NCI-H2107 (cell line): Measurements from ENCODE around the gene DOCK3.
"Not testable (repeated sequence)": the region's sequence is repeated elsewhere in the genome, so short reads cannot be mapped to it uniquely, and the experiment has no call there.

Experiments used
- DNase-seq: peaks from one replicate; lab custom pipeline; 2025; lab: John Stamatoyannopoulos, UW

DOCK3 gene

DNA sequence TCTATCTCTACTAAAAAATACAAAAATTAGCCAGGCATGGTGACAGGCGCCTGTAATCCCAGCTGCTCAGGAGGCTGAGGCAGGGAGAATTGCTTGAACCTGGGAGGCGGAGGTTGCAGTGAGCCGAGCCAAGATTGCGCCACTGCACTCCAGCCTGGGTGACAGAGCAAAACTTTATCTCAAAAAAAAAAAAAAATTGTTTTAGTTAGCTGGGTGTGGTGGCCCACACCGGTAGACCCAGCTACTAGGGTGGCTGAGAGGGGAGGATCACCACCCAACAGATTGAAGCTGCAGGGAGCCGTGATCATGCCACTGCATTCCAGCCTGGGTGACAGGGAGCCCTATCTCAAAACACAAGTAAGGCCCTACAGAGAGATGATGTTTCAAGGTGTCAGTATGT lies 712.6 kb downstream of the DOCK3 start:
- not testable (repeated sequence) for DNase-seq

DNA sequence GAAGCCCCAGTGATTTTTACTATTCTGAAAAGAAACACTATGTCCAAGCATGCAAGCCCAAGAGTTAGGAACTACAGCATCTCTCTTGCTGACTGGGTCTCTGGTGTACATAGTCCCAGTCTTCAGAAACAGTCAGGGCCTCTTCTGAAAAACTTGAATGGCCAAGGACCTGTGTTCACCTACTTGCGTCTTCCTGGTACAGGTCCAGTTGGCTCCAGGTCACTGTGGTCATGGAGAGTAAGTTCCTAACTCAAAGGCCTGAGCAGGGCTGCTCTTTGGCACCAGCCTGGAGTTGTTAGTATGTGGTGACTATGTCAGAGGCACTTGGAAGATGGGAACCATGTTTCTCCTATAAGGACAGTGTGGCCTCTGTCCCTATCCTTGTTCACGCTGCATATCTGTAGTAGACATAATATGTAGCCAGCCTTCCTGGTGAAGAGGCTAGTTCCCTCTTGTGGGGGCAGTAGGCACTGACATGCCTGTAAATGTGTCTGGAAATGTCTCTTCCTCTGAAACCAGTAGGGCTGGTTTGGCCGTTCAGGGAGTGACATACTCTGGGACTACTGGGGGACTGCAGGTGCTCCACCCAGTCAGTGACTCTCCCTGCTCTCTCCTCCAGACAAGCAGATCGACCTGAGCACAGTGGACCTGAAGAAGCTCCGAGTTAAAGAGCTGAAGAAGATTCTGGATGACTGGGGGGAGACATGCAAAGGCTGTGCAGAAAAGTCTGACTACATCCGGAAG lies 713.7 kb downstream of the DOCK3 start:
- no peak for DNase-seq

- no peak for DNase-seq
Measured at GRCh38 chr3:51389423-51390183, 714.9 kb downstream of the DOCK3 start.

- no peak for DNase-seq
Measured at GRCh38 chr3:51390246-51391074, 715.7 kb downstream of the DOCK3 start.

GRCh38 chr3:51391075-51391565 lies 716.4 kb downstream of the DOCK3 start, which contains the start of gene RBM15B:
Gene RBM15B, plus strand, starts transcription at chr3:51391285. Its CDS starts 115 bp downstream, at chr3:51391400.
- DNase-seq: peak; percentile 74

DNA sequence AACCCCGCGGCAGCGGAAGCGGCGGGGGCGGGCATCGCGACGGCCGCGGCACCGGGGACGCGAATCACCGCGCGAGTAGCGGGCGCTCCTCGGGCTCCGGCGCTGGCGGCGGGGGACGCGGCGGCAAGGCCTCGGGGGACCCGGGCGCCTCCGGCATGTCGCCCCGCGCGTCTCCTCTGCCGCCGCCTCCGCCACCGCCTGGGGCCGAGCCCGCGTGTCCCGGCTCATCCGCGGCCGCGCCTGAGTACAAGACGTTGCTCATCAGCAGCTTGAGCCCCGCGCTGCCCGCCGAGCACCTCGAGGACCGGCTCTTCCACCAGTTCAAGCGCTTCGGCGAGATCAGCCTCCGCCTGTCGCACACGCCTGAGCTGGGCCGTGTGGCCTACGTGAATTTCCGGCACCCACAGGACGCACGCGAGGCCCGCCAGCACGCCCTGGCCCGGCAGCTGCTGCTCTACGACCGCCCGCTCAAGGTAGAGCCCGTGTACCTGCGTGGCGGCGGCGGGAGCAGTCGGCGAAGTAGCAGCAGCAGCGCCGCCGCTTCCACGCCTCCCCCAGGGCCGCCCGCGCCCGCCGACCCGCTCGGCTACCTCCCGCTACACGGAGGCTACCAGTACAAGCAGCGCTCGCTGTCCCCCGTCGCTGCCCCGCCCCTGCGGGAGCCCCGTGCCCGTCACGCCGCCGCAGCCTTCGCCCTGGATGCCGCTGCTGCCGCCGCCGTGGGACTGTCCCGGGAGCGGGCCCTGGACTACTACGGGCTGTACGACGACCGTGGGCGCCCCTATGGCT lies 717.0 kb downstream of the DOCK3 start:
- DNase-seq: no peak

- DNase-seq: no peak
Measured at GRCh38 chr3:51392355-51393133, 717.8 kb downstream of the DOCK3 start.

DNA sequence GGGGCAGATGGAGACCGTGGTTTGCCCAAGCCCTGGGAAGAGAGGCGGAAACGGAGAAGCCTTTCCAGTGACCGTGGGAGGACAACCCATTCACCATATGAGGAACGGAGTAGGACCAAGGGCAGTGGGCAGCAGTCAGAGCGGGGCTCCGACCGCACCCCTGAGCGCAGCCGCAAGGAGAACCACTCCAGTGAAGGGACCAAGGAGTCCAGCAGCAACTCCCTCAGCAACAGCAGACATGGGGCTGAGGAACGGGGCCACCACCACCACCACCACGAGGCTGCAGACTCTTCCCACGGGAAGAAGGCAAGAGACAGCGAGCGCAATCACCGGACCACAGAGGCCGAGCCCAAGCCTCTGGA lies 718.4 kb downstream of the DOCK3 start:
- no peak for DNase-seq

GRCh38 chr3:51393564-51393963 lies 718.8 kb downstream of the DOCK3 start:
- no peak for DNase-seq

- no peak for DNase-seq
Measured at GRCh38 chr3:51394541-51394940, 719.8 kb downstream of the DOCK3 start.

GRCh38 chr3:51395493-51396213 lies 720.9 kb downstream of the DOCK3 start:
- no peak for DNase-seq

- DNase-seq: no peak
Measured at GRCh38 chr3:51396401-51396800, 721.7 kb downstream of the DOCK3 start.

DNA sequence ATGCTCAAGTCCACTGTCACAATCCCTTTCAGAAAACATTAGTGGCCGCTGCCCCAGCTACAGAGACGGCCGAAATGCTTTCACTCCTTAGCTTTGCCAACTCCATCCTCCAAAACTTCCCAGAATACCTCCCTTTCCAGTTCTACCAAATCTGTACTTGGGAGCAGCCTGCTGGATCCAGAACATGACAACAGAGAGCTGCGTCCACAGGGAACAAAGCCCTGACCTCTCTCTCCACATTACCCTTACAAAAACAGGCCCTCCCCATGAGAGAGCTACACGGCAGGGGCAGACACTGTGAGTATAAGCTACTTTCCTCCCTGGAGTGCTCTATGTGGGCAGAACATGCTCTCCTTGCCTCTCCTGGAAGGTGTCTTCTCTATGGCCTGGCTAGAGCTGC lies 722.7 kb downstream of the DOCK3 start:
- DNase-seq: no peak

- DNase-seq: no peak
Measured at GRCh38 chr3:51398595-51399310, 724.0 kb downstream of the DOCK3 start.

GRCh38 chr3:51400166-51400565 lies 725.4 kb downstream of the DOCK3 start:
- DNase-seq: no peak

- DNase-seq: no peak
Measured at GRCh38 chr3:51401735-51402134, 727.0 kb downstream of the DOCK3 start.

DNA sequence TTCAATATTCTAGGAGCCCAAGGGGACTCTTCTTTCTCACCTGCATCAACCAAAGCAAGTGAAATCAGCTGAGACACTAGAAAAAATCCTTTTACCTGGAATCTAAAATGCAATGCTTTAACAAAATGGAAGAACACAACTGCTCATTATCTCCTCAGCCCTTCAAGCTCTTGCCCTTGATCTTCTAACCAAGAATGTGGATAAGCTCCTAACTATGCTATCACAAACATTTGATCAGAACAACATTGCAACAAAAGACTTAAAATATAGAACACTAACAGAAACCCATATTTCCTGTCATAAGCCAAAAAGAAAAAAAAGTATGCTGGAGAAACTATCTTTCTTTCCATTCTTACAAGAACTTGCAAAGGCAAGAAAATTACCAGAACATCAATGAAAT lies 728.9 kb downstream of the DOCK3 start:
- no peak for DNase-seq

- DNase-seq: no peak
Measured at GRCh38 chr3:51408021-51408420, 733.3 kb downstream of the DOCK3 start.

DNA sequence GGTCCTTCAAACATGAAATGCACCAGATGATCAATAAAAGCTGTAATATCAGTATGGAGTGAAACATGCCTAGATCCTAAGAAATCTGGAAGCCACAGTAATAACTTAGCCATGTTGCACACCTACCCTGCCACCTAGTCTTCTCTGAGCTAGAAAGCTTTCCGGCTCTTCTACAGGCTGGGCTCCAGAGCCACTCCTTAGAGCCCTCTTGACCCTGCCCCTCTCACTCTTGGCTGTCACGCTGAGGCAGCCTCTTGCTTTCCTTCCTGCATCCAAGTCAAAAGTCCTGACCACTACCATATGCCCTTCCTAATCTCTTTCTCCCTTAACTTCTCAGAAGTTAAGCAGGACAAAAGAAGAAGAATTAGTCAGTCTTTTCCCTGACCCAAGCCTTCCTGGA lies 734.1 kb downstream of the DOCK3 start:
- no peak for DNase-seq
